DMS153 treated with DMSO at 0.1 percent for 48 hours (cell line): ENCODE data around the gene SMO.
"Not testable (repeated sequence)": the region's sequence is repeated elsewhere in the genome, so short reads cannot be mapped to it uniquely, and the experiment has no call there.

Experiments used
- DNase-seq: peaks from one replicate; lab custom pipeline; 2025; ENCODE audit not compliant: unreplicated experiment; lab: John Stamatoyannopoulos, UW

Gene SMO

DNA sequence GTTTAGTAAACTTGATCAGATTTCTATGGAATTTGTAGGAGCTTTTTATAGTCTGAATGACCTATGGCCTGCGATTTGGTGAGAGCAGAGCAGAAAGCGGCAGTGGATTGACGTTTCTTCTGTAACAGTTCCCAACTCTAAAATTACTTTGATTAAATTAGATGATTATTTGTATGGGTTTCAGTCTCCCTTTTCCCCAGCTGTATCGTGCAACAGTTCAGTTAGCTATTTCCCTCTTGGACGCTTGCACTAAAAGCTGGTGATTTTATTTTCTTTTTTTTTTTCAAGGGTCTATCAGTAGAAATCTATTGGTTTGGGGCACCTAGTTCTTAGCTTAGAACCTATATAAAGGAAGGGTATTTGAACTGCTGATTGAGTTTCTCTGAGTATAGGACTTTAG, 43.2 kb downstream of the SMO start:
- DNase-seq: no peak

DNA sequence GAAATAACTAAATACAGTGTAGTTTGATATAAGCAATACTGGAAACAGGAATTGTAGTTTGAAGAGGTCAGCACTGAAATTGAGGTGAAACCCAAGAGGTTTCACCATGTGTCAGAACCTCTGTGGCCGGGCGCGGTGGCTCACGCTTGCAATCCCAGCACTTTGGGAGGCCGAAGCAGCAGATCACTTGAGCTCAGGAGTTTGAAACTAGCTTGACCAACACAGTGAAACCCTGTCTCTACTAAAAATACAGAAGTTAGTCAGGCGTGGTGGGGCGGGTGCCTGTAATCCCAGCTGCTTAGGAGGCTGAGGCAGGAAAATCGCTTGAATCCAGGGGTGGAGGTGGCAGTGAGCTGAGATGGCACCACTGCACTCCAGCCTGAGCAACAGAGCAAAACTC, 50.1 kb downstream of the SMO start:
- DNase-seq: no peak

DNA sequence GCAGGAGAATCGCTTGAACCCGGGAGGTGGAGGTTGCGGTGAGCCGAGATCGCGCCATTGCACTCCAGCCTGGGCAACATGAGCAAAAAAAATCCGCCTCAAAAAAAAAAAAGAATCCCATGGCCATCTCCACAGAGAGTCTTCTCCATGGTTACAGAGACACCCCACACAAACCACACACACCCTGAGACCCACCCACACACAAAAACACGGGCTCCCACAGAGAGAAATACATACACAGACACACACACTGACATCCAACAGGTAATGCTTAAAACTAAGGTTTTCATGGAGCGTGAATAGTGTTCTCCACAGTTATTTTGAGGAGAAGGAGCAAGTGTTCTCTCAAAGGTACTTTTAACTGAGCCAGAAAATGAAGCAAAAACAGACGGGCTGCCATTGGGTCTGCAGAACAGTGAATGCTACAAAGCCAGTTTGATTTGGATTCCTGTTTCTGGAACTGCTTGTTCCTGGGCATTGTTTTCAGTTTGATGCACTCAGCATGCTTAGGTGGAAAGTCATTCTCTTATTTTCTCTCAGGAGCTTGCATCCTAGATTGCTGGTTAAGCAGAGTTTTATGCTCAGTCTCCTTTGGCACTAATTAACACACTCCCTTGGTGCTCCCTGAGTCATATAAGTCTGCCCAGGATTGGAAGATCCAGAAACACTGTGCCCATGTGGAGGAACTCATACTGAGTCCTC, 51.8 kb downstream of the SMO start:
- DNase-seq: no peak

DNA sequence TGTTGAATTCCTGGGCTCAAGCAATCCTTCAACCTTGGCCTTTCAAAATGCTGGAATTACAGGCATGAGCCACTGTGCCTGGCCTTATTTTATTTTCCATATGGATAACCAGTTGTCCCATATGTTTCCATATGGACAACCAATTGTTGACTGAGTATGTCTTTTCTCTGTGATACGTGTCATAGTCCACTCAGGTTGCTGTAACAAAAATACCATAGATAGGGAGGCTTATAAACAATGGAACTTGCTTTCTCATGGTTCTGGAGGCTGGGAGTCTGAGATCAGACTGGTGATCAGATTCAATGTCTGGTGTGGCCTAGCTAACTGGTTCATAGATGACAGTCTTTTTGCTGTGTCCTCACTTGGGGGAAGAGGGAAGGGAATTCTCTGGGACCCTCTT, 55.8 kb downstream of the SMO start:
- DNase-seq: no peak

DNA sequence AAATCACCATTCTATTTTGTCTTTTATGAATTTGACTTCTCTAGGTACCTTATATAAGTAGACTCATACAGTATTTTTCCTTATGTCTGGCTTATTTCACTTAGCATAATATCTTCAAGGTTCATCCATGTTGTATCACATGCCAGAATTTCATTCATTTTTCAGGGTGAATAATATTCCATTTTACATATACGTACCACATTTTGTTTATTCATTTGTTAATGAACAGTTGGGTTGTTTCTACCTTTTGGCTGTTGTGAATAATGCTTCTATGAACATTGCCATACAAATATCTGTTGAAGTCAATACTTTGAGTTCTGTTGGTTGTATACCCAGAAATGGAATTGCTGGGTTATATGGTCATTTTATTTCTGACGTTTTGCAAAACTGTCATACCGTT, 57.1 kb downstream of the SMO start:
- no peak for DNase-seq

DNA sequence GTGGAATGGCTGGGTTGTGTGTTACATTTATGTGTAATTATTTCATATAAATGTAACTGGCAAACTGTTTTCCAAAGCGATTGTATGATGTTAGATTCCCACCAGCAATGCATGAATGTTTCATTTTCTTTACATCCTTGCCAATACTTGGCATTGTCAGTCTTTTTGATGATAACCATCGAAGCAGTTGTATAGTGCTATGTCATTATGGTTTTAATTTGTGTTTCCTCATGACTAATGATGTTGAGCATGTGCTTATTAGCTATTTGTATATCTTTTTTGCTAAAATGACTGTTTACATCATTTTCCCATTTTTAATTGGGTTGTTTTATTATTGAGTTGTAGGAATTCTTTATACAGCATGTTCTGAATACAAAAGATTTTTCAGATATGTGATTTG, 58.7 kb downstream of the SMO start:
- no peak for DNase-seq

DNA sequence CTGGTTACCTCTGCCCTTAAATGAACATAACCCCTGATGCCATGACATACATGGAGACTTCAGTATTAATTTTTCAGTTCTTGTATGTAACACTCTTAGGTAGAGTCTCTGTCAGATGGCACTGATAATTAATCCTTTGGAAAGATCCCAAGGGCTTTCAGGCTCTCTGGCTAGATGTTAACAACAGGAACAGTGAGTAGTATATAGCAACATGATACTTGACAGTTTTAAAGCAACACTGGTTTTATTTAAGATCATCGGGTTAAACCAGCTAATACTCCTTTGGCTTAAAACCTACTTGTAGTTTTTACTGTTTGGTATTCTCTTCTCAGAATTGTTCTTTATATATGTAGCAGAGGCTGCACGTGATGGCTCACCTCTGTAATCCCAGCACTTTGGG, 63.7 kb downstream of the SMO start:
- no peak for DNase-seq

DNA sequence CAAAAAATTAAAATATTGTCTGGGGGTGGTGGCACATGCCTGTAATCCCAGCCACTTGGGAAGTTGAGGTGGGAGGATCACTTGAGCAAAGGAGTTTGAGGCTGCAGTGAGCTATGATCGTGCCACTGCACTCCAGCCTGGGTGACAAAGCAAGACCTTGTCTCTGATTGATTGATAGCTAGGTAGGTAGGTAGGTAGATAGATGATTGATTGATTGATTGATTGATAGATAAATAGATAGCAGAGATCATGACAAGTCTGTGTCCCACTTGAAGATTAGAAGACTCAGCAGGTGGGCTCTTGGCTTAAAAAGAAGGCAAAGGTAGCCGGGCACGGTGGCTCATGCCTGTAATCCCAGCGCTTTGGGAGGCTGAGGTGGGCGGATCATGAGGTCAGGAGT, 64.2 kb downstream of the SMO start:
- not testable (repeated sequence) for DNase-seq

DNA sequence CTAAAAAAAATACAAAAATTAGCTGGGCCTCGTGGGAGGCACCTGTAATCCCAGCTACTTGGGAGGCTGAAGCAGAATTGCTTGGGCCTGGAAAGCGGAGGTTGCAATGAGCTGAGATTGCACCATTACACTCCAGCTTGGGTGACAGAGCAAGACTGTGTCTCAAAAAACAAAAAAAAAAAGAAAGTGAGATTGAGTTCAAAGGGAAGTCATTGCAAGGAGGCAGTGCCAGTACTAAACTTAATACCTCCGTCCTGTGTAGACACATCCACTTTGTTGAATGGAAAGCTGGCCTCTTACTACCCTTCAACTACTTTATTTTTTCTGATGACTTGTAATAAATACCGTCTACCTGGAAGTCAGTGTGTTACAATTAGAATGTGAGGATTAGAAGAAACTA, 67.4 kb downstream of the SMO start:
- no peak for DNase-seq

DNA sequence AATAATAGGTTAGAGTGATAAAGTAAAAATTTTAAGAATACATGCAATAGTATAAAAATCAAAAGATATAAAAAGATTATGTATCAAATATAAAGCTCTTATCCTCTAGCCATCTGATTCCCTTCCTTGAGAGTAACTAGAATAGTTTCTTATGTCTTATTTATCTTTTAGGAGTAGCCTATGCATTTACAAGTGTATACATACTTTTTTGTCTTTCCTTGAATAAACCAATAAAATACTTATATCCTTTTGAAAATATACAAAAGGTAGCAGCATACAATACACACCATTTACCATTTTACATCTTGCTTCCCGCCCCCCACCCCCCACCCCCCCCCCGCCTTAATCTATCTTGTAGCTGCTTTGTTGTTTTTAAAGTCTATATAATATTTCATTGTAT, 67.8 kb downstream of the SMO start:
- no peak for DNase-seq

DNA sequence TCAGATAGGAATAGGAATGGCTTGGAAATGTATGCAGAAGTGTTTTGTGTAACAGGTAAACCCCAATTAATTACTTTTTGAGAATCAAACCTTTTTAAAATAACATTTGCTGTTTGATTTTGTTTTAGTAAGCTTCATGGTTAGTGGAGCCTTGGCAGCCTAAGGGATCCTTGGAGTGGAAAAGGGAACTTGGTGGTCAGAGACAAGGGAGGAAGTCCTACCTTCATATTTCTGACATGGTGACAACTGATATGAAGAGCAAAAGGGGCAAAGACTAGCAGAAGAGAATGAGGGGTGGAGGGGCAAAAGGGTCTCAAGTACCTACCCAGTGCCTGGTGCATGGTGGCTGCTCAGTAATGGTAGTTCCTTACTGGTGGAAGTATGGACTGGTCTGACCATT, 68.7 kb downstream of the SMO start:
- DNase-seq: no peak

DNA sequence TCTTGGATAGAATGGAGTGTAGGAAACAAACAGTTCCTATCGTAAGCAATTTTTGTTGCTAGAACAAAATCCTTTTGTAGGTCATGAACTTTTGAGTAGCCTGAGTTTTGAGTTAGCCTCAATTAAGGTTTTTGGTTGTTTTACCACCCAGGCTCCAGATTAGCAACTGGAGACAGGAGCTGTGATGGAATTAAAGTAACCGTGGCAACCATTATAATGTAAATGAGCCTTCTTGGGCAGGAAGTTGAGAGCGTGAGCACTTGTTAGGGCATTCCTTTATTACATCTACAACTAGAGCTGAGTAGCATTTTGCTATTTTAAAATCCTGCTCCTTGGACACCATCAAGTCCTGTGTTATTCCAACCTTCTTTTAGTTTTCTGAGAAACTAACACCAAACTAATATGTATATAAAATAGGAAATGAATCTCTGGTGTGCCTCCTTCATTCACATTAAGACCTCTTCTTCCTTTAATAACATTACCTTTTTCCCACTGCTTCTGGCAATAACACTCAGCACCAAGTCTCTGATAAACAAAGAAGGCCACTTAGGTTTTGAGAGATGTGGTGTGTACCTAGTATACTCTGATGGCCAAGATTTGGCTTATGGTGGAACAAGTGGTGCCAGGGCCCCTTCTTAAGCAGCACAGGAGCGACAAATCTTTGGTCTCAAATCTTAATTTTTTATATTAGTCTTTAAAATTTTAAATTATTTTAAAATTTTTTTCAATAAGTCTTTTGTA, 70.4 kb downstream of the SMO start:
- DNase-seq: no peak

DNA sequence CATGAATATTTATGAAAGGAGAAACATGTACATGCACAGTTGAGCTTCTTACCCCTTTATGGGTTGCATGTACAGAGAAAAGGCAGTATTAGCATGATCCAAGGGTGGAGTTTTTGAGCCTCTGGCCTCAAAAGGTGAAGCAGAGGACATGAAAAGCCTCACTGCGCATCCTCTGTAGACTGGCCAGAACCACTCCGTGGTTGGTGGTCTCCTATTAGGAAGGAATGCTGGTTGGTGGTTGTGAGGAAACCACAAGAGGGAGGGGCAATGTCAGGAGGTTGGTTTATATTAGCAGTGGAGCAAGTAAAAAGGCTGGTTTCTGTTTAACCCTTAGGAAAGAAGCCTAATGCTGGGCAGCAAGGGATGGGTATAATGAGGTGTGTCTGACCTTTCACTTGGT, 73.9 kb downstream of the SMO start:
- DNase-seq: no peak
